Measurements from ENCODE around the gene ADAMTS5. TPM values are rescaled to one million over a fixed set of nuclear protein-coding genes. Genes with fewer than 3 reads are reported as not detected.

Gene ADAMTS5
- total RNA-seq = 1.6 TPM

DNA sequence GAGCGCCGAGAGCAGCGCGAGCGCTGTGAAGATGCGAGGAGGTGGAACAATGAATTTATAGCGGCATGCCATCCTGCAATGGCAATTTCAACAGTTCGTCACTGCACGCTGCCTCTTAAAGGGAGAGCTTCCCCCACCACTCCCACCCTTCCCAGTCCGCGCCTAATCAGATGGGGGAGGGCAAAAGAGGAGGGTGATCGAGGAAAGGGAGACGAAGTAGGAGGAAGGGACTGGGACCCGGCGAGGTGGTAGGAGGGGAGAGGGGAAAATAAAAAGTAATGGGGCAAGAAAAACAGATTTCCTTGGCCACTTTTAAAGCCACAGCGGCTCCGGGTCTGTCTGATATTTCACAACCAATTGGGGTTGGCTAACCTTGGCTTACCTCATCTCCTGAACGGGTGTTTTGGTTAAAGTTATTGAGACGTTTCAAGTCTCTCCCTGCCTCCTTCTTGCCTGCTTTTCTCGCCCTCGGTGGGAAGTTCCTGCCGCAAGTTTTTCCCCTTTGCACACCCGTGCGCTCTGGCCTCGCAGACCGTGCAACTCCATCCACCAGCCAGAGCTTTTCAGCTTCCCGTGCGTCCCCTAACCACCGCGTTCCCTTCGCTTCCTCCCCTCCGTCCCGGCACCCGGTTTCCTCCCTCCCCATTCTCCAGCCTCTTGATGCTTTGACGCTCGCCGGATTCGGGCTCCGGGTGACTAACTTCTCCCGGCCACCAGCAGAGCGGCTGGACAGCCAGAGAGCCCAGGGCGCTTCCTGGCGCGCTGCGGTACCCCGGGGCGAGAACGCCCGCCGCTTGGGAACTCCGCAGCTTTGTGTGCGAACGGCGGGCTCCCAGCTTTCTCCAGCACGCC, at the start of gene ADAMTS5:
TSS of gene ADAMTS5 (minus strand) at position 27 of the 852 bp plus-strand sequence. CDS start 697 bp downstream, outside the sequence.
- no peak for FAIRE-seq
- peak; percentile 28 to 45 for DNase-seq (ENCODE audit: low spot score in 2 of 2)

DNA sequence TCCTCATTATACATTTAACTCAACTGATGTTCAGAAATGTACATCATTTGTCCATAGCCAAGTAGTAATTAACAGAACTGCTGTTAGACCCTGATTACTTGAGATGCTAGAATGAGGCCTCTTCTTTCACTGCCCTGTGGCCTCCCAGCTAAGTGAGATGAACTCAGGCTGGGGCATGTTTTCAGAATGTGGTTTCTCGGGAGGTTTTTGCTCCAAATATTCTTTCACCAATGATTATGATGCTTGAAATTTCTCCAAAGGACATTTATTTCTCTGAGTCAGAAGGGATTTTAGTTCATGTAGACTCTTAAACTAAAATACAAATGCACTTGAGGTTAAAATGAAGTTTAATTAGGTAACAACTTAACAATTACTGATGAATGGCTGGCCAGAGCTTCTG, 34.6 kb upstream of the ADAMTS5 start:
- no peak for FAIRE-seq
- DNase-seq (ENCODE audit: low spot score in 2 of 2) = no peak

DNA sequence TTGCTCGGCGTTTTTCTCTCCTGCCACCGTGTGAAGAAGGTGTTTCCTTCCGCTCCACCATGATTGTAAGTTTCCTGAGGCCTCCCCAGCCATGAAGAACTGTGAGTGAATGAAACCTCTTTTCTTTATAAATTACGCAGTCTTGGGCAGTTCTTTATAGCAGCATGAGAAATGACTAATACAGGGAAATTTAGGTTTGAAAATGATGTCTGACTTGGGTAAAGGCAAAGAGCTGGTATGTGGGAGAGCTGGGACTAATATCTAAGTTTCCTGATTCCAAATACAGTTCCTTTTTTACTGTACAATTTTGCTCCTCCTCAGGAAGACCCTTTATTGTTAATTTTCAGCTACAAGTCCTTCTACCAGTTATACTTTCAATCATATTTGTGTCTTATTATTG, 16.7 kb upstream of the ADAMTS5 start:
- no peak for DNase-seq (ENCODE audit: low spot score in 2 of 2)
- FAIRE-seq = no peak

DNA sequence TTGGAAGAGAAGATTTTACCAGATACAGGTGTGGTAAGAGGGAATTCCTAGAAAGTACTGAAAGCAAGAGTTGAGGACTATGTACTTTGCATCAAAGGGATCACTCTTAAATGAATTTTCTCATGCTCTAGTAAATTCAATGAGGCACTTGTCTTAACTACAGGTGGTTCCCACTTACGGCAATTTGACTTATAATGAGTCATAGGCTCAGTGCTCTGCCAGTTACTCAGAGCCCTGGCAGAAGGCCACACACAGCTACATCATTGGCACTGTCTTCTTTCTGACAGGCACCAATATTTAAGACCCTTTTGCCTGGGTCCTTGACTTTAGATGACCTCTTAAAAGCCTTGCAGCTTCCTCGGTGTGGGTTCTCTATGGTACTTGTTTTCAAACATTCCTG, 15.9 kb upstream of the ADAMTS5 start:
- no peak for FAIRE-seq
- no peak for DNase-seq (ENCODE audit: low spot score in 2 of 2)

- DNase-seq (ENCODE audit: low spot score in 2 of 2) (no peak), FAIRE-seq (no peak)
Measured at GRCh38 chr21:26977746-26978145, 10.9 kb upstream of the ADAMTS5 start.

DNA sequence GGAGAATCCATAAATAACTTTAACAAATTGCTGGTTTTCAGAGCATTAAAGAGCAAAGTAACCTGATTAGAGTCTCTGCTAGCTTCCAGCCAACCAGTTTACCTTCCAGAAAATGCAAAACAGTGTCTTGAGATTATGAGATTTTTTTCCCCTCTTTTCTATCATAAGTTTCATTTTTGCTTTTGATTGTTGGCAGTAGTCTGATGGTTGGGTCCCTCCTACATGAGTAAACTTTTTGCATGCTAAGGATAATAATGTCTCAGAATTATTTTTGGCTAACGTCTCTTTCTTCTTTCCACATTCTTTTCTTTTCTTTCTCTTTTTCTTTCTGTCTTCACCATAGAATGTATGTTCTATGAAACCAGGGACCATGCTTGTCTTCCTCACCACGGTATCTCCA, 6.3 kb upstream of the ADAMTS5 start:
- FAIRE-seq = no peak

GRCh38 chr21:26972192-26972591, 5.3 kb upstream of the ADAMTS5 start:
- FAIRE-seq (no peak), DNase-seq (ENCODE audit: low spot score in 2 of 2) (no peak)

More for the DNA sequence above, 6.3 kb upstream of the ADAMTS5 start:
- no peak for DNase-seq (ENCODE audit: low spot score in 2 of 2)

- FAIRE-seq (no peak), DNase-seq (ENCODE audit: low spot score in 2 of 2) (no peak)
Measured at GRCh38 chr21:26969971-26970725, 3.3 kb upstream of the ADAMTS5 start.

DNA sequence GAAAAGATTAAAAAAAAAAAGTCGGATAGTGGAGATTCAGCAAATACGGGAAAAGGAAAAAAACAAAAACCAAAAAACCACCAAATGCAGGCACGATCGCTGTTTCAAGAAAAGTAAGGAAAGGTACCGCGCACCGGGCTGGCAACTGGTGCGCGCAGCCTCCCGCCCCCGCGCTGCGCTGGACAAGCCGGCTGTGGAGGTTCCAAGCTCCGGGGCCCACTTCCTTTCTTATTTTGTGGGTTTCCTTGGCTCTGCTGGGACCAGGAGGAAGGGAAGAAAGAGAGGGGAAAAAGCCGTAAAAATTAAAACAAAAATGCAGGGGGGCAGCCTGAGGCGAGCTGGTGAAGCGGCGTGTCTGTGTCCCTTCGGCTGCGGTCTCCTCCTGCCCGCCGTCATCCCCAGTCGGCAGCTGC, 233 bp downstream of the ADAMTS5 start:
- FAIRE-seq (no peak), DNase-seq (ENCODE audit: low spot score in 2 of 2) (peak; percentile 30 to 58)

- DNase-seq (ENCODE audit: low spot score in 2 of 2) = peak; percentile 22 to 37
- no peak for FAIRE-seq
Measured at GRCh38 chr21:26965907-26966581, 844 bp downstream of the ADAMTS5 start.

- DNase-seq (ENCODE audit: low spot score in 2 of 2) (peak; percentile 23 to 33), FAIRE-seq (no peak)
Measured at GRCh38 chr21:26965040-26965906, 1.6 kb downstream of the ADAMTS5 start.

GRCh38 chr21:26964170-26964778, 2.6 kb downstream of the ADAMTS5 start:
- DNase-seq (ENCODE audit: low spot score in 2 of 2) (no peak), FAIRE-seq (no peak)

DNA sequence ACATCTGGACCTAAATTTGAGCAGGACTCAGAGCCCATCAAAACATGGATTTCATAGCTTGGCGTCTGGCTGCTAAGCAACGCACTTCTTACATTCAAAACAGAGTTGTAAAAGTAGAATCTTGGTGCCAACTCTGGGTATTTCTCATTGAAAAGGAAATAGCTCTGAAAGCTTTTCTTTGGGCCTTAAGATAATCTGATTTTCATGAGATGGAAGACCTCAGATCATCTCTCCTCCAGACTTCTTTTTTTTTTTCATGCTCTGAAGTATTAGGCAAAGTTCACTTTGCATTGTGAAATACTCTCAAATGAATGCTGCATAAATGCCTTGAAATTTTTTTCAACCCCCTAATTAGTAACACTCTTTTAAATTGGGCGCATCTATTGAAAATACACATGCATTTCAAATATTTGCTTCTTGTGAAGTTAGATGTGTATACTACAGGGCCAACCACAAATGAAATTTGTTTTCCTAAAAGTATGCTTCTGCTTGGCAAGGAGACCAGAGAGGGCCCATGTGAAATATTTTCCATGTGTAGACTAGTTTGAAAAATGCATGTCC, 4.2 kb downstream of the ADAMTS5 start:
- DNase-seq (ENCODE audit: low spot score in 2 of 2) = no peak
- no peak for FAIRE-seq

DNA sequence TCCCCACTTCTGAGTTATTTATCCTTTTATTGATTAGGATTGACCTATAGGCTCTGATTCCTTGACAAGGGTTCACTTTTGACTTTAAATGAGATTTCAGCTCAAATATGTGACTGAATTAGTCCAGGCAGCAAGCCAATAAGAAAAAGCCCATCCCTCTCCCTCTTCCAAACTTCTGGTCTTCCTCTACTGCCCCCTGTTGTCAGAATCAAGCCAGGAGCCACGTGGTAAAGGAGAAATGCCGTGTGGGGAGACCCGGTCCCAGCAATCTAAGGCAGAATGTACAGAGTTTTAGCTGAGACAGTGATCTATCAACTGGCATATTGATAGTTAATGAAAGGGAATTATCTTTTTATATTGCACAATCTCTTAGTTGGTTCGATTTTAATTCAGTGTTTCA, 5.2 kb downstream of the ADAMTS5 start:
- FAIRE-seq (no peak), DNase-seq (ENCODE audit: low spot score in 2 of 2) (no peak)

DNA sequence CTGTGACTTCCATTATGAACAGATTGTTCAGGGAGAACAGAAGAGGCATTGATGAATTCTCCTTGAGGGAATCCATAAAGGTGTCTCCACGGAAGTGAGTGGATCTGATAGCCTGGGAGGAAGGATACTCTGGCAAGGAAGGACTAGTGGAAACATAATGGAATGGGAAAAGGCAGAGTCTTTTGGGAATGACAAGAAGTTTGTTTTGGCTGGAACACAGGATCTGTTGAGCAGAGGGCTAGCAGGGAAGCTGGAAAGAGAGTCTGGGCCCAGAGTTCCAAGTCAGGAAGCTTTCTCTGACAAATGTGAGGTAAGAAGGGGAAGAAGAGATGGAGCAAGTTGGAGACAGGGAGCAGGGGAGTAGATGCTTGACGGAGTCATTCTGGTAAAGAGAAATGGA, 8.1 kb downstream of the ADAMTS5 start:
- DNase-seq (ENCODE audit: low spot score in 2 of 2) (no peak), FAIRE-seq (no peak)

DNA sequence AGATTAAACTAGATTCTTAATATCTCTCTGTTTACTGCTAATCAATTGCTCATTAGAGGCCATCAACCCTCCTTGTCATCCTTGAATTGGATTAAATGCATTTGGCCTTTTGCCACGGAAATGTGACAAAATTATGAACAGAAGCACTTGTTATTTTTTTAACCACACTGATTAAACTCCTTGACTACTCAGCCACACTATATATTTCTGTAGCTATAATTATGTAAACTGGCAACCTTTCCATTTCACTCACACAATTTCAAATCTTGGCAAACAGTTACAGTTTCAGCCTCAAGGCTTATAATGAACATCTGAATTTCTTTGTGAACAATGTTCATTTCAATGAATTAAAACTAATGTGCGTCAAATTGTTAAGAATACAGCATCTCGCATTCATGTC, 10.1 kb downstream of the ADAMTS5 start:
- DNase-seq (ENCODE audit: low spot score in 2 of 2) (no peak), FAIRE-seq (no peak)

- FAIRE-seq = no peak
- DNase-seq (ENCODE audit: low spot score in 2 of 2) = no peak
Measured at GRCh38 chr21:26956216-26956615, 10.7 kb downstream of the ADAMTS5 start.

GRCh38 chr21:26954662-26955121, 12.2 kb downstream of the ADAMTS5 start:
- FAIRE-seq (no peak), DNase-seq (ENCODE audit: low spot score in 2 of 2) (no peak)

- FAIRE-seq (no peak), DNase-seq (ENCODE audit: low spot score in 2 of 2) (no peak)
Measured at GRCh38 chr21:26952374-26953066, 14.4 kb downstream of the ADAMTS5 start.

Data from frontal cortex (tissue), 4 donors.